ENCODE measurements around the gene CDKN2A.
A peak's percentile ranks its signal among the peaks of the same experiment; 100 is the strongest.

CDKN2A gene

GRCh38 chr9:22028394-22028793 lies 34.2 kb upstream of the CDKN2A start:
- intact Hi-C loops (cut with micrococcal nuclease) = no loop called here
- H3K36me3 Mint-ChIP-seq (ENCODE audit: low read depth) = no peaks in the 10 kb centered on the region
- peaks cover 12% of the 10 kb centered on the region for H3K27me3 Mint-ChIP-seq
- no peak overlapping the region for H3K27ac Mint-ChIP-seq
- no peaks in the 10 kb centered on the region for H3K9me3 Mint-ChIP-seq
- H3K4me3 Mint-ChIP-seq = no peak overlapping the region
- peaks cover 18% of the 10 kb centered on the region for H3K4me1 Mint-ChIP-seq (ENCODE audit: low read depth)

- peaks cover 12% of the 10 kb centered on the region for H3K4me1 Mint-ChIP-seq (ENCODE audit: low read depth)
- no peaks in the 10 kb centered on the region for H3K9me3 Mint-ChIP-seq
- no peak overlapping the region for H3K4me3 Mint-ChIP-seq
- no peaks in the 10 kb centered on the region for H3K36me3 Mint-ChIP-seq (ENCODE audit: low read depth)
- peaks cover 26% of the 10 kb centered on the region for H3K27me3 Mint-ChIP-seq
- intact Hi-C loops (cut with micrococcal nuclease) = no loop called here
- H3K27ac Mint-ChIP-seq = no peak overlapping the region
These were observed 32.5 kb upstream of the CDKN2A start for GRCh38 chr9:22026696-22027095.

GRCh38 chr9:22022396-22022795 lies 28.2 kb upstream of the CDKN2A start:
- intact Hi-C loops (cut with micrococcal nuclease) = no loop called here

GRCh38 chr9:22010866-22011625 lies 16.9 kb upstream of the CDKN2A start:
- peaks cover 25% of the 10 kb centered on the region for H3K4me1 Mint-ChIP-seq (ENCODE audit: low read depth)
- H3K9me3 Mint-ChIP-seq = no peaks in the 10 kb centered on the region
- peaks cover 45% of the 10 kb centered on the region for H3K27me3 Mint-ChIP-seq
- no peak overlapping the region for H3K4me3 Mint-ChIP-seq
- H3K36me3 Mint-ChIP-seq (ENCODE audit: low read depth) = peaks cover 6% of the 10 kb centered on the region
- no peak overlapping the region for H3K27ac Mint-ChIP-seq
- intact Hi-C loops (cut with micrococcal nuclease) = no loop called here

More at GRCh38 chr9:22022396-22022795, 28.2 kb upstream of the CDKN2A start:
- H3K27ac Mint-ChIP-seq = no peak overlapping the region
- peaks cover 46% of the 10 kb centered on the region for H3K27me3 Mint-ChIP-seq
- H3K36me3 Mint-ChIP-seq (ENCODE audit: low read depth) = no peaks in the 10 kb centered on the region
- peaks cover 5% of the 10 kb centered on the region for H3K9me3 Mint-ChIP-seq
- H3K4me3 Mint-ChIP-seq = no peak overlapping the region
- no peaks in the 10 kb centered on the region for H3K4me1 Mint-ChIP-seq (ENCODE audit: low read depth)

- H3K36me3 Mint-ChIP-seq (ENCODE audit: low read depth) = peaks cover 6% of the 10 kb centered on the region
- peaks cover 61% of the 10 kb centered on the region for H3K27me3 Mint-ChIP-seq
- H3K9me3 Mint-ChIP-seq = no peaks in the 10 kb centered on the region
- H3K27ac Mint-ChIP-seq = peak overlapping the region; percentile 81
- intact Hi-C loops (cut with micrococcal nuclease) = loop anchor here (1.0 to 10.0 kb wide), 5 partner anchors 14 to 235 kb away; no protein-coding TSS in a partner anchor
- H3K4me1 Mint-ChIP-seq (ENCODE audit: low read depth) = peaks cover 40% of the 10 kb centered on the region
- peak overlapping the region; percentile 93 for H3K4me3 Mint-ChIP-seq
These were observed 15.3 kb upstream of the CDKN2A start for GRCh38 chr9:22009506-22009867.

- peaks cover 6% of the 10 kb centered on the region for H3K36me3 Mint-ChIP-seq (ENCODE audit: low read depth)
- H3K27me3 Mint-ChIP-seq = peaks cover 65% of the 10 kb centered on the region
- H3K27ac Mint-ChIP-seq = peak within 1 kb of the TSS; percentile 81
- H3K4me1 Mint-ChIP-seq (ENCODE audit: low read depth) = peaks cover 40% of the 10 kb centered on the region
- H3K9me3 Mint-ChIP-seq = no peaks in the 10 kb centered on the region
- peak within 1 kb of the TSS; percentile 93 for H3K4me3 Mint-ChIP-seq
- intact Hi-C loops (cut with micrococcal nuclease) = loop anchor here (1.0 to 10.0 kb wide), 5 partner anchors 14 to 236 kb away; no protein-coding TSS in a partner anchor
These were observed 14.7 kb upstream of the CDKN2A start, which contains the start of gene CDKN2B for GRCh38 chr9:22008717-22009505. Gene CDKN2B (minus strand): TSS chr9:22009305. CDS start chr9:22008953, 352 bp downstream.

GRCh38 chr9:22008384-22008716 lies 14.2 kb upstream of the CDKN2A start:
- H3K4me1 Mint-ChIP-seq (ENCODE audit: low read depth) = peaks cover 40% of the 10 kb centered on the region
- H3K9me3 Mint-ChIP-seq = no peaks in the 10 kb centered on the region
- peak overlapping the region; percentile 93 for H3K4me3 Mint-ChIP-seq
- intact Hi-C loops (cut with micrococcal nuclease) = loop anchor here (2.0 to 10.0 kb wide), 4 partner anchors 36 to 236 kb away; no protein-coding TSS in a partner anchor
- peaks cover 65% of the 10 kb centered on the region for H3K27me3 Mint-ChIP-seq
- H3K36me3 Mint-ChIP-seq (ENCODE audit: low read depth) = peaks cover 6% of the 10 kb centered on the region
- peak overlapping the region; percentile 81 for H3K27ac Mint-ChIP-seq

- intact Hi-C loops (cut with micrococcal nuclease) = loop anchor here (5.0 to 10.0 kb wide), 3 partner anchors 34 to 239 kb away; no protein-coding TSS in a partner anchor
- H3K36me3 Mint-ChIP-seq (ENCODE audit: low read depth) = peaks cover 6% of the 10 kb centered on the region
- peaks cover 39% of the 10 kb centered on the region for H3K4me1 Mint-ChIP-seq (ENCODE audit: low read depth)
- peak overlapping the region; percentile 25 for H3K4me3 Mint-ChIP-seq
- peaks cover 58% of the 10 kb centered on the region for H3K27me3 Mint-ChIP-seq
- H3K9me3 Mint-ChIP-seq = no peaks in the 10 kb centered on the region
- H3K27ac Mint-ChIP-seq = no peak overlapping the region
These were observed 11.8 kb upstream of the CDKN2A start for GRCh38 chr9:22005702-22006606.

- H3K36me3 Mint-ChIP-seq (ENCODE audit: low read depth) = peaks cover 6% of the 10 kb centered on the region
- H3K27ac Mint-ChIP-seq = no peak overlapping the region
- intact Hi-C loops (cut with micrococcal nuclease) = loop anchor here (5.0 to 10.0 kb wide), 3 partner anchors 33 to 240 kb away; no protein-coding TSS in a partner anchor
- peaks cover 34% of the 10 kb centered on the region for H3K4me1 Mint-ChIP-seq (ENCODE audit: low read depth)
- no peaks in the 10 kb centered on the region for H3K9me3 Mint-ChIP-seq
- no peak overlapping the region for H3K4me3 Mint-ChIP-seq
- H3K27me3 Mint-ChIP-seq = peaks cover 55% of the 10 kb centered on the region
These were observed 11.0 kb upstream of the CDKN2A start for GRCh38 chr9:22005021-22005701.

- intact Hi-C loops (cut with micrococcal nuclease) = loop anchor here (10.0 kb wide), 2 partner anchors 163 to 243 kb away; no protein-coding TSS in a partner anchor
These were observed 7.8 kb upstream of the CDKN2A start for GRCh38 chr9:22002038-22002437.

GRCh38 chr9:21998026-21998425 lies 3.8 kb upstream of the CDKN2A start:
- intact Hi-C loops (cut with micrococcal nuclease) = no loop called here
- H3K27ac Mint-ChIP-seq = no peak overlapping the region

More at GRCh38 chr9:22002038-22002437, 7.8 kb upstream of the CDKN2A start:
- no peak overlapping the region for H3K27ac Mint-ChIP-seq
- H3K4me3 Mint-ChIP-seq = no peak overlapping the region
- H3K9me3 Mint-ChIP-seq = no peaks in the 10 kb centered on the region
- H3K27me3 Mint-ChIP-seq = peaks cover 65% of the 10 kb centered on the region
- no peaks in the 10 kb centered on the region for H3K36me3 Mint-ChIP-seq (ENCODE audit: low read depth)
- H3K4me1 Mint-ChIP-seq (ENCODE audit: low read depth) = peaks cover 18% of the 10 kb centered on the region

GRCh38 chr9:21997480-21997879 lies 3.3 kb upstream of the CDKN2A start:
- peaks cover 18% of the 10 kb centered on the region for H3K4me1 Mint-ChIP-seq (ENCODE audit: low read depth)
- H3K36me3 Mint-ChIP-seq (ENCODE audit: low read depth) = peaks cover 13% of the 10 kb centered on the region
- intact Hi-C loops (cut with micrococcal nuclease) = no loop called here
- peaks cover 55% of the 10 kb centered on the region for H3K27me3 Mint-ChIP-seq
- H3K9me3 Mint-ChIP-seq = no peaks in the 10 kb centered on the region
- no peak overlapping the region for H3K27ac Mint-ChIP-seq
- H3K4me3 Mint-ChIP-seq = no peak overlapping the region

More at GRCh38 chr9:21998026-21998425, 3.8 kb upstream of the CDKN2A start:
- H3K27me3 Mint-ChIP-seq = peaks cover 55% of the 10 kb centered on the region
- no peak overlapping the region for H3K4me3 Mint-ChIP-seq
- H3K36me3 Mint-ChIP-seq (ENCODE audit: low read depth) = peaks cover 13% of the 10 kb centered on the region
- no peaks in the 10 kb centered on the region for H3K9me3 Mint-ChIP-seq
- H3K4me1 Mint-ChIP-seq (ENCODE audit: low read depth) = peaks cover 18% of the 10 kb centered on the region

- intact Hi-C loops (cut with micrococcal nuclease) = no loop called here
- no peak overlapping the region for H3K27ac Mint-ChIP-seq
- no peak overlapping the region for H3K4me3 Mint-ChIP-seq
- H3K27me3 Mint-ChIP-seq = peaks cover 52% of the 10 kb centered on the region
- H3K36me3 Mint-ChIP-seq (ENCODE audit: low read depth) = peaks cover 13% of the 10 kb centered on the region
- peaks cover 18% of the 10 kb centered on the region for H3K4me1 Mint-ChIP-seq (ENCODE audit: low read depth)
- no peaks in the 10 kb centered on the region for H3K9me3 Mint-ChIP-seq
These were observed 2.7 kb upstream of the CDKN2A start for GRCh38 chr9:21996858-21997257.
